ENCODE data around the gene ZFP14.
A peak's percentile ranks its signal among the peaks of the same experiment; 100 is the strongest.
"Not testable (repeated sequence)": the region's sequence is repeated elsewhere in the genome, so short reads cannot be mapped to it uniquely, and the experiment has no call there.

The ZFP14 gene

DNA sequence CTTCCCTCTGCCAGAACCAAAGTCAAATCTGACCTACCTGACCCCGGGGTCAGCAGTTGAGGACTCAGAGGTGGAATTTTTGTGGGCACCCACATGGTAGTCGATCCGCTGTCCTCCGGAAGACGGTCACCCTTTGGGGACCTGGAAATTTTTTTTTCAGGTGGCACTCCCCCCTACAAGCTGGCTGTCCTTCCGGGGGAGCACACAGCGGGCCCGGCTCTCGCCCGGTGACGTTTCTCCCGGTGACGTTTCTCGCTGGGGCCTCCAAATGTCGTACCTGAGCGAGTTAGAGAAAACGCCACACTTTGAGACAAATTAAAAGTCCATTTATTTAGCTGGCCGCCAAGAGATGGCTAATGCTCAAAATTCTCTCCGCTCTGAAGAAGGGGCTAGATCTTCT, 48.8 kb downstream of the ZFP14 start:
- no peak for DNase-seq

DNA sequence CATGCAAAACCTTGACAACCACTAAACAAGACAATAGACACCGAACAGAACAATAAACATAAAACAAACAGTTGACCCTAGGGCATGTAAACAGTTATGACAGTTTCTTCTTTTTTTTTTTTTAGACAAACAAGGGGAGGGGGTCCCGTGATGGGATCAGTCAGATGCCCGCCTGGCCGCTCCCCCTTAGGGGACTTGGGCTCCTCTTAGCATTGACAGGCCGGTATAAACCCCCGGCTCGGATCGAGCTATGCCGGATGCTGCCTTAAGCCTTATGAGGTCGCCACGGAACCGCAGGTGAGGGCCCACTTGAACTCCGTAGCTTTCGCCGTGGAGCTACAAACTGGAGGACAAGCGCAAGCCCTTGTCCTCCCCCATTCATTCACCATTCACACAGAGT, 49.5 kb downstream of the ZFP14 start:
- not testable (repeated sequence) for DNase-seq

- not testable (repeated sequence) for DNase-seq
Measured at GRCh38 chr19:36326649-36327048, 52.4 kb downstream of the ZFP14 start.

GRCh38 chr19:36315164-36315563, 63.8 kb downstream of the ZFP14 start:
- not testable (repeated sequence) for DNase-seq

GRCh38 chr19:36314053-36314452, 64.9 kb downstream of the ZFP14 start:
- not testable (repeated sequence) for DNase-seq

DNA sequence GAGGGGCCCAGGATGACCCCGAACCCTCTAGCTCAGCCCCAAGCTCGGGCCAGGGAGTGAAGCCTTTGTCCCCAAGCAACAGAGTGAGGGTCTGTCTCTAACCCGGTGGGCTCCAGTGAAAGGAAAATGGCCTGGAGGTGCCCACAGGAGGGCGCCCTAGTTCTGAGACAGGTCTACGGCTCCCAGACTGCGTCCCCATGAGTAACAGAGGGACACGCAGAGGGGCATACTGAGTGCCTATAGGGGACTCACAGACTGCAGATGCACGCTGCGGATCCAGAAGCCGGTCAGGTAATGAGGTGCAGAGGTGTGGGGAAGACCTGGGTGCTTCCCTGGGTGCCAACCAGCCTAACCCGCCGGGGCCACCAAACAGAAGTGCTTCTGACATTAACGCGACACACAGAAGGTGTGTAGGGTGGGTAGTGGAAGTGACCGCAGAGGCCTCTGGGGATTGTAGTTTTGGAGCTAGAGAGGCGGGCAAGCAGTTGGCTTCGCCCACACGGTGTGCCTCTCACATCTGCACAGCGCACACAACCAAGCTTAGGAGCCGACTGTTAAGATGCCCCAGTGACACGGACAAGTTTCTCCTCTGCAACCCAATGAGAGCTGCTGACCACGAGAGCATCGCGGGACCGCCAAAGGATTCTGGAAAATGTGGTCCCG, 67.8 kb downstream of the ZFP14 start:
- DNase-seq, result not testable (repeated sequence)

- not testable (repeated sequence) for DNase-seq
Measured at GRCh38 chr19:36310416-36310990, 68.5 kb downstream of the ZFP14 start.

GRCh38 chr19:36309759-36310158, 69.2 kb downstream of the ZFP14 start:
- DNase-seq, result peak in 1 of 2 donors; percentile 13

DNA sequence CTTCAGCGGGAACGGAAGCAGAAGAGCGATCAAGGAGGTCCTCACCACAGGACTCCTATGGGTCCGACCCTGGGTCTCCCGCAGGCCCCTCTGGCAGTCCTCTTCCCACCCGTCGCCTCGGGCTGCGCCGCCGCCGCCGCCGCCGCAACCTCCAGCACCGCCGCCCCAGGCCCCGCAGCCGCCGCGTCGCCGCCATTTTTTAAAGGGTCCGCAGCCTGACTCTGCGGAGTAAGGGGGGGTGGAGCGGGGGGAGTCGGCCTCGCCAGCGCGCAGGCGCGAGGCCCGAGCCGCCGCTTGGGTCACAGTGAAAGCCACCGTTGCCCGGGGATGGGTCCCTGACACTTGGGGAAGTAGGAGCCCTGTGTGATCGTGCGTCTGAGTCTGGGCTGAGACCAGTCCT, 69.7 kb downstream of the ZFP14 start:
- not testable (repeated sequence) for DNase-seq

GRCh38 chr19:36292317-36292716, 86.7 kb downstream of the ZFP14 start:
- DNase-seq, result not testable (repeated sequence)
